Testis (tissue), 2 donors: Measurements from ENCODE around the gene PPP2R5D.

Experiments
- CTCF ChIP-seq, 3 experiments: fragments of 450-650 bp in 2 of 3; fragments of 200-600 bp in 1 of 3; sonication (generic) in 1 of 3; IDR thresholded peaks; one replicate each; pipeline ENCODE4 v1.5.1; 2016 to 2019; ENCODE audit warnings: antibody characterized with exemption in 3 of 3, mild to moderate bottlenecking in 2 of 3, moderate library complexity in 1 of 3
- POLR2A ChIP-seq: fragments of 450-650 bp; IDR thresholded peaks from one replicate; pipeline ENCODE4 v1.6.1; 2017; ENCODE audit warnings: antibody characterized with exemption, mild to moderate bottlenecking, moderate library complexity

- no peak for TF ChIP-seq POLR2A
- TF ChIP-seq CTCF (IDR thresholded peaks at IDR 0.05), result no peak
Observed at GRCh38 chr6:43052842-43053544, 68.6 kb downstream of the PPP2R5D start.
